HG02571 (cell line): ENCODE measurements around the gene HOXA9.

Experiments used
- ATAC-seq: cut with Tn5 transposase; IDR thresholded peaks from one replicate; pipeline ENCODE4 v1.9.1; 2021; ENCODE audit warnings: mild to moderate bottlenecking, moderate library complexity; ENCODE audit not compliant: unreplicated experiment

Gene HOXA9

DNA sequence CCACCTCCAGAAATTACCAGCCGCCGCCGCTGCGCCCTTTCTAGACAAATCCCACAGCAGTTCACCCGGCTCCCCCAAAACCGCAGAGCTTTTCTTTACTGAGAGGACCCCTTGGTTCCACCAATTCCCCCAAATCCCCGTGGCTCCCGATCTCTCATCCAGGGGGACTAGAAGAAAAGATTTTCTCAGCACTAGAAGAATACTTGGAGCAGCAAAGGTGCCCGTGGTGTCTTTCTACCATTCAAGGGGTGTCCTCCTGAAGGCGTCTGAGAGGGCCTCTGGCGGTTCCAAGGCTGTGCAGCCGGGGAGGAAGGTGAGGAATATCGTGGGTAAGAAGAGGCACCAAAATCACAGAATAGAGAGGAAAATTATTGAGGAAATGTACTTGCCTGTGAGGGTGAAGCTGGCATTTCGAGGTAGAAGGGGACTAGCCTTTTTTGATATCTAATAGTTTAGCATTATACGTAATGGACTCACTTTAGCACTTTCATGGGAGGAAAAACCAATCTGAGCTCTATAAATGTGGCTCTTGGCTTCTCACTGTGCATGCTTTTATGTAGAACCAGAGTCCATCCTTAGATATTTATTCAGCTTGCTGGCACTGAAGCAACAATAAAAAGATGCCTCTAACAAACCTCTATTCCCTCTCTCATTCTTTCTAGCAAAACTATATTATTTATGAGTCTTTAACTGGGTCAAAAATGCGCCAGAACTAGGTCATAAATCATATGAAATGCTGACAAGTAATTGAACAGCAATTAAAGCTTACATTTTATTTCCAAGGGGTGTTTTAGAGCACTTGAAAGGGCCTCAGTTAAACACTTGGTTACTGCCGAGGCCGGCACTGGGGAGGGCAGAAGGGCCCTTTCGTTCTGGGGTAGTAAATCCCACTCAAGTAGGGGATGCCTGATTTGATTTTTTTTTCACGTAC lies 49.0 kb downstream of the HOXA9 start:
- no peak for ATAC-seq

DNA sequence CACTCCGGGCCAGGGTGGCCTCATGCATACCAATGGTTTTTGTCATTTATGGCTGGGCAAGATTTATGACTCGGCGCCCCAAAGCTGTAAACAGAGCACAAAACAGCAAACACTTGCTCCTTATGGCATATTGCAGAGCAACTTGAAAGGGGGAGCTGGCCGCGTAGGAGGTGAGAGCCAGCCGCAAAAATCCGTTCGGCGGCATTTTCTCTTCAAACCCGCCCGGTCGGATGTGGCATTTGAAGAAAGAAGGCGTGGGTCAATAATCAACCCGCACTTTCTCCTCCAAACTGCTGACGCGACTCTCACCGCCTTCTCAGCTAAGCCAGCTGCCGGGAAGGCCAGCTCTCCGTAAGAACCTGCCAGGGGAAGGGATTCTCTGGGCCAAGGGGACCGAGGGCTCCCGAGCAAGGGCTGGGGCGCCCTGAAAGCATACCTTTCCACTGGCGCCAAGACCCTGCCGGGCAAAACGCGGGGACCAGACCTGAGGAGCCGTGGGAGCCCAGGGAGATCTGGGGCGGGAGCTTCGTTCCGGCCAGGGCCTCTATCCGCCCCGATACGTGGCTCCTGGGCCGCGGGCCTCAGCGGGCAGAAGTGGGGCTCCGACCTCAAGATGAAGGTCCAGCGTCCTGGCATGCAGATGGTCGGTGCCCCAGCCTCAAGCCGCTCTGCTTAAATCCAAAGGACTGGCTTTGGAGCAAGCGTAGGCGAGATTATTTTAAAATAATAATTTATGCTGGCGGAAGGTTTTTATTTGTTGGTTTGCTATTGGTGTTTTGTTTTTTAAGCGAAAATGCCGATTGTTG lies 49.9 kb downstream of the HOXA9 start:
- ATAC-seq = no peak

DNA sequence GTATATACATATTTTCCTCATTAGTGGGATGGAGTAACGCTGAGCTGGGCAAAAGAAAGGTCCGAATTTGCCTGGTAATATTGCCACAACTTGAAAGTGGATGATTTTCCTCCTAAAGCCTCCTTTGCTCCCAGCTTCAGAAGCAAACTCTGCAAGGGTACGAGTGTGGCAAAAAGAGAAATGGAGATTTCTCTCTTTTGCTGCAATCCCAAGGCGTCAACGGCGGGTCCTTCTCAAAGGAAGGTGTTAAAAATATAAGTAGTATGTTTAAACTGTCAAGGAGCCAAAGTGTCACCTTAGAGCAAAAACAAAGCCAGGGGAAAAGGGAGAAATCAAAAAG lies 50.5 kb downstream of the HOXA9 start:
- ATAC-seq = no peak

- ATAC-seq = no peak
These were observed 51.2 kb downstream of the HOXA9 start for GRCh38 chr7:27113991-27114769.

GRCh38 chr7:27112955-27113949 lies 52.1 kb downstream of the HOXA9 start:
- no peak for ATAC-seq
